Neutrophil (primary cell): ENCODE results near the gene CBLB.

ENCODE experiments used
- H3K27ac ChIP-seq: fragments of 200-600 bp; sonication (generic); 2 replicates; pipeline ENCODE4 v1.5.1; 2016; ENCODE audit warnings: mild to moderate bottlenecking, moderate library complexity
- H3K27me3 ChIP-seq: fragments of 200-600 bp; sonication (generic); 2 replicates; pipeline ENCODE4 v1.6.0; 2016; ENCODE audit warnings: mild to moderate bottlenecking
- H3K36me3 ChIP-seq: fragments of 200-600 bp; sonication (generic); 2 replicates; pipeline ENCODE4 v1.5.1; 2017
- H3K4me1 ChIP-seq, 2 experiments: fragments of 200-600 bp in 1 of 2; sonication (generic) in 1 of 2; 1 replicate in 1 of 2; 2 replicates in 1 of 2; pipeline versions ENCODE4 v1.5.1 to v1.6.1; 2013 to 2016; ENCODE audit warnings: low read depth in 1 of 2, low read length in 1 of 2, mild to moderate bottlenecking in 1 of 2, moderate library complexity in 1 of 2; ENCODE audit not compliant: control insufficient read depth in 1 of 2, insufficient read depth in 1 of 2
- H3K4me3 ChIP-seq, 2 experiments: fragments of 200-600 bp in 1 of 2; sonication (generic) in 1 of 2; 1 replicate in 1 of 2; 2 replicates in 1 of 2; pipeline ENCODE4 v1.5.1; 2013 to 2016; ENCODE audit warnings: low read depth in 1 of 2, low read length in 1 of 2, mild to moderate bottlenecking in 1 of 2, moderate library complexity in 1 of 2
- H3K9me3 ChIP-seq: fragments of 200-600 bp; sonication (generic); 2 replicates; pipeline ENCODE4 v1.5.1; 2016
- TF ChIP-seq, protein P1 (sequence below): fragments of 200-600 bp; sonication (generic); IDR thresholded peaks from 2 replicates; pipeline ENCODE4 v1.5.1; 2016; ENCODE audit warnings: antibody characterized with exemption

The CBLB gene

DNA sequence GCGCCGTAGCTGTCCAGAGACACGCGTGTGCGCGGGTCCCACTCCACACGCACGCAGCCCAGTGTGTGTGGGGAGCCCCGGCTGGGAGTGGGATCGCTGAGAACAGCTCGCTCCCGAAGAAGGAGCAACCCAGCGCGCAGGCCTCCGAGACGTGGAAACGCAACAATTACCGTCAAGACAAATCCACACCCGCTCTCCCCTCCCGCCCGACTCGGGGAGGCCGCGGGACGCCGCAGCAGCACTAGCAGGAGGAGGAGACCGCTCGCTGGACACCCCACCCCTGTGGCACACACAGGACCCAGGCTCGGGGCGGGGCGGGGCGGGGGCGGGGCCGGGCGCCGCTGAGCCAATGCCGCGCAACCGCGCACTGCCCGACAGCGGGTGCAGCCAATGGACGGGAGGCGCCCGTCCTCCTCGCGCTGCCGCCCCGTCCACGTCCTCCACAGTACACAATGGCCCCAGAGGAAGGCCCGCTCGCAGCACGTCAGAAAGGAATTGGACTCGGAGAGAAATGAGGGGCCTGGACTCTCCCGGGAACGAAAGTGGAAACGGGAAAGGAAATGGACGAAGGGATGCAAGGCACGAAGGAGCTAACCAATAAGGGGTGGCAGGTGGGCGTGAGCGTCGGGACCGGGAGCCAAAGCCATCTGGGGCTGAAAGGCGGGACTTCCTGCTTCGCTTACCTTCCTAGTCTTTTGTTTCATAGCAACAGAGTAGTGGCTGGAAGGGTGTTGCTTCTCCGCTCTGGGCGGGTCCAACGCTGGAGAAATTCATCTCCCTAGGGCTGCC lies at the start of gene CBLB:
CBLB (minus strand) TSS at position 271 of the 789 bp plus-strand sequence. CDS start 1,435 bp downstream, outside the sequence.
- H3K36me3 ChIP-seq, result peaks cover 8% of the 10 kb centered on the region
- H3K4me3 ChIP-seq, result peak within 1 kb of the TSS; percentile 90 to 91
- no peaks in the 10 kb centered on the region for H3K27me3 ChIP-seq
- H3K4me1 ChIP-seq, result peaks cover 28 to 32% of the 10 kb centered on the region in 2 experiments
- TF ChIP-seq, protein P1, sequence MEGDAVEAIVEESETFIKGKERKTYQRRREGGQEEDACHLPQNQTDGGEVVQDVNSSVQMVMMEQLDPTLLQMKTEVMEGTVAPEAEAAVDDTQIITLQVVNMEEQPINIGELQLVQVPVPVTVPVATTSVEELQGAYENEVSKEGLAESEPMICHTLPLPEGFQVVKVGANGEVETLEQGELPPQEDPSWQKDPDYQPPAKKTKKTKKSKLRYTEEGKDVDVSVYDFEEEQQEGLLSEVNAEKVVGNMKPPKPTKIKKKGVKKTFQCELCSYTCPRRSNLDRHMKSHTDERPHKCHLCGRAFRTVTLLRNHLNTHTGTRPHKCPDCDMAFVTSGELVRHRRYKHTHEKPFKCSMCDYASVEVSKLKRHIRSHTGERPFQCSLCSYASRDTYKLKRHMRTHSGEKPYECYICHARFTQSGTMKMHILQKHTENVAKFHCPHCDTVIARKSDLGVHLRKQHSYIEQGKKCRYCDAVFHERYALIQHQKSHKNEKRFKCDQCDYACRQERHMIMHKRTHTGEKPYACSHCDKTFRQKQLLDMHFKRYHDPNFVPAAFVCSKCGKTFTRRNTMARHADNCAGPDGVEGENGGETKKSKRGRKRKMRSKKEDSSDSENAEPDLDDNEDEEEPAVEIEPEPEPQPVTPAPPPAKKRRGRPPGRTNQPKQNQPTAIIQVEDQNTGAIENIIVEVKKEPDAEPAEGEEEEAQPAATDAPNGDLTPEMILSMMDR, result peak; percentile 5
- H3K9me3 ChIP-seq, result no peaks in the 10 kb centered on the region
- H3K27ac ChIP-seq, result peak within 1 kb of the TSS; percentile 75

DNA sequence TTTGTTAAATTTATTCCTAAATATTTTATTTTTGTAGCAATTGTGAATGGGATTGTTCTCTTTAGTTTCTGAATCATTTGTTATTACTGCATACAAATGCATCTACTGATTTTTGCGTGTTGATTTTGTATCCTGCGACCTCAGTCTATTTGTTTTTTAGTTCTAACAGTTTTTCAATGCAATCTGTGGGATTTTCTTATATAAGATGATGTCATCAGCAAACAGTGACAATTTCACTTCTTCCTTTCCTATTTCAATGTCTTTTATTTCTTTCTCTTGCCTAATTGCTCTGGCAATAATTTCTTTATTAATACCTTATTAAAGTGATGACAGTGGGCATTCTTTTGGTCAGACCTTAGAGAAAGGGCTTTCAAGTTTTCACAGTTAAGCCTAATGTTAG lies 48.0 kb upstream of the CBLB start:
- Histone ChIP-seq H3K4me3 (no peak overlapping the region), H3K36me3 (no peaks in the 10 kb centered on the region), H3K4me1 (no peaks in the 10 kb centered on the region), H3K27ac (no peak overlapping the region), H3K9me3 (no peaks in the 10 kb centered on the region), H3K27me3 (no peaks in the 10 kb centered on the region)
- TF ChIP-seq, protein P1, result no peak

DNA sequence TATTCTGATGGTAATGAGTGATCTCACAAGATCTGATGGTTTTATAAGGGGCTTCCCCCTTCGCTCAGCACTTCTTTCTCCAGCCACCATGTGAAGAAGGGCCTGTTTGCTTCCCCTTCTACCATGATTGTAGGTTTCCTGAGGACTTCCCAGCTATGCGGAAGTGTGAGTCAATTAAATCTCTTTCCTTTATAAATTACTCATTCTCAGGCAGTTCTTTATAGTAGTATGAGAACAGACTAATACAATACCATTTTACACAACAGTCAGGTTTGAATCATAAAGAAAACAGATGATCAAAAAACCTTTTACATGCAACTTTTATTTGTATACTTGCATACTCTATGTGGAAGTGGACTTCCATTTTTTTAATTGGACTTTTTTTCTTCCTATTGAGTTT lies 46.7 kb upstream of the CBLB start:
- Histone ChIP-seq H3K27ac (no peak overlapping the region), H3K36me3 (no peaks in the 10 kb centered on the region), H3K27me3 (no peaks in the 10 kb centered on the region), H3K4me1 (no peaks in the 10 kb centered on the region), H3K4me3 (no peak overlapping the region), H3K9me3 (no peaks in the 10 kb centered on the region)
- TF ChIP-seq, protein P1, result no peak

DNA sequence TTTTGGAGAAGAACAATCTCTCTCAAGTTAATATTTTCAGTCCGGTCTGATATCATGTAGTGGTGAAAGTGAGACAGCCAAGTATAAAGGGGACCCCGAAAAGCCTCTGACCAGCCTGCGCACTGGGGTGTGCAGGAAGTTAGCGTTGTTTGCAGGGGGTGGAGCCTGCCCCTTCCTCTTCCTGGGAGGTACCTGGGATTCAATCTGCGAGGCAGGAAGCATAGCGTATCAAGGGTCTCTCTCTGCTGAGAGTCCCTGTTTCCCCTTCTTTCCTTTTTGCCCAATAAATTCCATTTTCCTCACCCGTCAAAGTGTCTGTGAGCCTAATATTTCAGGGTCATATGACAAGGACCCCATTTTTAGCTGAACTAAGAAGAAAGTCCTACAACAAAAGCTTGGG lies 44.8 kb upstream of the CBLB start:
- Histone ChIP-seq H3K36me3 (no peaks in the 10 kb centered on the region), H3K4me3 (no peak overlapping the region), H3K4me1 (no peaks in the 10 kb centered on the region), H3K27me3 (no peaks in the 10 kb centered on the region), H3K9me3 (no peaks in the 10 kb centered on the region), H3K27ac (no peak overlapping the region)
- TF ChIP-seq, protein P1, result no peak

DNA sequence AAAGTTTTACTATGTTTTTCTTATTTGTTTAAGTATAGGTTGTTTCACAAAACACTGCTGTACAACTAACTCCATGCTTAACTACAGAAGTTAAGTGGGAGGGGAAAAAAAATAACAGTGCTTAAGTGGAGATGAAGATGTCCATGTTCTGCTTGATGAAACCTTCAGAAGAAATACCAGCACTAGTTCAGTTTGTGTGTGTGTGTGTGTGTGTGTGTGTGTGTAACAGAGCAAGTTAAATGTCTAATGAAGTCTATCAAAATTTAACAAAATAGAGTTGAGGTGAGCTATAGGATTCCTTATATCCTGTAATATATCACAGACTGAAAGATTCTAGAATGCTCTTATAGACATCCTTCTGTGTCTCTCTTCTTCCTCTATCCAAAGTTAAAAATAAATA lies 44.1 kb upstream of the CBLB start:
- H3K36me3 ChIP-seq, result no peaks in the 10 kb centered on the region
- TF ChIP-seq, protein P1, result no peak
- no peaks in the 10 kb centered on the region for H3K9me3 ChIP-seq
- H3K4me1 ChIP-seq, result peaks cover 0 to under 1% of the 10 kb centered on the region in 2 experiments
- no peak overlapping the region for H3K27ac ChIP-seq
- no peaks in the 10 kb centered on the region for H3K27me3 ChIP-seq
- no peak overlapping the region for H3K4me3 ChIP-seq
